Naive B cell (primary cell): Measurements from ENCODE around the gene FBXW11. TPM values are rescaled to one million over a fixed set of nuclear protein-coding genes. Genes with fewer than 3 reads are reported as not detected.

Source experiments
- ATAC-seq, 2 donors: fragments of 150-1000 bp; cut with Tn5 transposase; 2 replicates each; pipeline ENCODE4 v1.10.0; 2021; ENCODE audit warnings: low read depth in 2 of 2, mild to moderate bottlenecking in 2 of 2, moderate library complexity in 2 of 2
- DNase-seq: peaks from one replicate; pipeline ENCODE4 v3.0.0; 2022
- H3K27ac Mint-ChIP-seq, 6 donors: one replicate each; pipeline ENCODE4 v1.8.0; 2020 to 2022; ENCODE audit warnings: mild to moderate bottlenecking in 6 of 6, mixed read lengths in 6 of 6, moderate library complexity in 5 of 6, inconsistent platforms in 2 of 6
- H3K27me3 Mint-ChIP-seq, 3 donors: one replicate each; pipeline ENCODE4 v1.8.0; 2021 to 2022; ENCODE audit warnings: mixed read lengths in 3 of 3, mild to moderate bottlenecking in 1 of 3
- H3K36me3 Mint-ChIP-seq, 2 donors: one replicate each; pipeline ENCODE4 v1.8.0; 2020 to 2022; ENCODE audit warnings: mixed read lengths in 2 of 2, inconsistent platforms in 1 of 2, mild to moderate bottlenecking in 1 of 2
- H3K4me1 Mint-ChIP-seq, 3 donors: one replicate each; pipeline ENCODE4 v1.8.0; 2020 to 2022; ENCODE audit warnings: mixed read lengths in 3 of 3, inconsistent platforms in 1 of 3, mild to moderate bottlenecking in 1 of 3, moderate library complexity in 1 of 3
- H3K4me3 Mint-ChIP-seq, 8 donors: one replicate each; pipeline ENCODE4 v1.8.0; 2020 to 2022; ENCODE audit warnings: mild to moderate bottlenecking in 8 of 8, mixed read lengths in 8 of 8, moderate library complexity in 8 of 8, inconsistent platforms in 2 of 8
- H3K9me3 Mint-ChIP-seq, 7 donors: one replicate each; pipeline ENCODE4 v1.8.0; 2020 to 2022; ENCODE audit warnings: mixed read lengths in 7 of 7, mild to moderate bottlenecking in 5 of 7, inconsistent platforms in 2 of 7, moderate library complexity in 1 of 7
- polyA plus RNA-seq, 6 donors: library from polyadenylated mRNA; unstranded; fragments of 300-500 nt; fragmentation: Illumina TruSeq; gene quantifications; one replicate each; pipeline ENCODE4 v1.2.3, GENCODE V29; 2021; ENCODE audit warnings: low read depth in 6 of 6

Gene FBXW11
- polyA plus RNA-seq, 6 donors from 2014 or later = 35.9 to 48.0 (median 41.5) TPM

DNA sequence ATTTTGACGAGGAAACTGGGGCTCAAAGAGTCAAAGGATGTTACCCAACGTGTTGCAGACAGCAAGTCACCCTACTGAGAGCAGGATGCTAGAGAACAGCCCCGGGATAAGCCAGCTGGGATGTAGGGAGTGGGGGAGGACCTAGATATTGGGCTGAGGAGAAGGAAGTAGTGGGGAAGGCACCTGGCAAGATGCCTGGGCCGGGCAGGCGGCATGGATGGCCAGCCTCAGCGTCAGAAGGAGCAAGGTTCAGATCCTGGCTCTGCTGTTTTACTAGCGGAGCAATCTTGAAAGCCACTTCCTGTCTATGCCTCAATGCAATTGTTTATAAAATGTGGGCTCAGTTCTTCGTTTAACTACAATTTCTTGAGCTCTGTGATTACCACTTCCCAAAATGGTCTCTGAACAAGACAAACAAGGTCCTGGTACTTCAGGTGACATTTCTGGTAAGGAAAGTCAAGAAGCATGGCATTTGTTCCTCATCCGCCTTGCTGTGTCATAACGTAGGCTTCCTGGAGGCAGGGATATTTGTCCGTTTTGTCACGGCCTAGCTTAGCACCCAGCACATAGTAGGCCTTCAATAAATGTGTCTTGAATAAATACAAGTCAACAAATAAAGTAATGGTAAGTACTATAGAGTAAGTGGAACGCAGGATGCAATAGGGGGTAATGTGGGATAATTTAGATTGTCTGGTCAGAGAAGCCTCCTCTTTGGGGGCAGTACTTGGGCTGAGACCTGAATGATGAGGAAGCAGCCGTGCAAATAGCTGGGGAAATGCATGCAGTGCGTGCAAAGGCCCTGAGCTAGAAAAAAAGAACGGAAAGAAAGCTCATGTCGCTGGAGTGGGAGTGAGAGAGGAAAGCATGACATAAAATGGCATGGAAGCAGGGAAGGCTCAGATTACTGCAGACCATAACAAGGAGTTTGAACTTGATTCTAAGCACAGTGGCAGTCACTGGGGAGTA lies 150.4 kb downstream of the FBXW11 start:
- ATAC-seq (no peak), DNase-seq (no peak)
- Mint-ChIP-seq H3K4me3 (peak overlapping the region in 2 of 8 donors; percentile 25 to 63), H3K27me3 (no peaks in the 10 kb centered on the region), H3K9me3 (peaks cover 0 to 7% (median 0%) of the 10 kb centered on the region in 7 donors), H3K36me3 (peaks cover 31 to 39% of the 10 kb centered on the region in 2 donors), H3K27ac (peak overlapping the region; percentile 1 to 96 (median 62)), H3K4me1 (peaks cover 22 to 28% (median 24%) of the 10 kb centered on the region in 3 donors)

- Mint-ChIP-seq H3K36me3 (peaks cover 25 to 36% of the 10 kb centered on the region in 2 donors), H3K4me3 (peak overlapping the region in 1 of 8 donors; percentile 63), H3K27me3 (no peaks in the 10 kb centered on the region), H3K27ac (peak overlapping the region in 4 of 6 donors; percentile 53 to 96 (median 82)), H3K4me1 (peaks cover 22 to 28% (median 24%) of the 10 kb centered on the region in 3 donors), H3K9me3 (peaks cover 0 to 7% (median 0%) of the 10 kb centered on the region in 7 donors)
- ATAC-seq (no peak), DNase-seq (no peak)
Observed at GRCh38 chr5:171855265-171855664, 151.2 kb downstream of the FBXW11 start.

- Mint-ChIP-seq H3K27me3 (no peaks in the 10 kb centered on the region), H3K4me1 (peaks cover 16 to 22% (median 21%) of the 10 kb centered on the region in 3 donors), H3K36me3 (peaks cover 18 to 27% of the 10 kb centered on the region in 2 donors), H3K9me3 (peaks cover 0 to 4% (median 0%) of the 10 kb centered on the region in 7 donors), H3K4me3 (no peak overlapping the region), H3K27ac (no peak overlapping the region)
- ATAC-seq (no peak), DNase-seq (no peak)
Observed at GRCh38 chr5:171852255-171852681, 154.2 kb downstream of the FBXW11 start.

DNA sequence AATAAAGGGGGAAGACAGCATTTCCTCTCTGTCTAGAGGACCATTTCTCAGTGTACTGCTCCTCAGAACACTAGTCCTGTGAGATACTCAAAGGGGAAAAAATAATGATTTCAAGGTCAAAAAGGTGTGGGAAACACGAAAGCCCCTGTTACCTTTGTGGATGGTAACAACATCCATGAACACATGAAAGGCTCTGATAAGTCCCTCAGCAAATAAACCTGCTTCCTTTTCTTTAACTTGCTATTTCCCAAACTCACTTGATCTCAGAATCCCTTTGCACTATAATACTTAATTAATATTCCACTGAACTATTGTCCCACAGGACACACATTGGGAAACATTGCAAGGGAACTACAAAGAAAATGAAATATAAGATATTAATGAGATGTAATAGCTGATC lies 155.2 kb downstream of the FBXW11 start:
- no peak for ATAC-seq
- no peak for DNase-seq
- Mint-ChIP-seq H3K27ac (peak overlapping the region in 1 of 6 donors; percentile 37), H3K4me3 (no peak overlapping the region), H3K27me3 (no peaks in the 10 kb centered on the region), H3K4me1 (peaks cover 13 to 18% (median 16%) of the 10 kb centered on the region in 3 donors), H3K36me3 (peaks cover 15 to 25% of the 10 kb centered on the region in 2 donors), H3K9me3 (peaks cover 0 to 4% (median 0%) of the 10 kb centered on the region in 7 donors)

- peaks cover 5 to 9% (median 8%) of the 10 kb centered on the region in 3 donors for H3K4me1 Mint-ChIP-seq
- no peak overlapping the region for H3K4me3 Mint-ChIP-seq
- no peak for ATAC-seq
- no peak overlapping the region for H3K27ac Mint-ChIP-seq
- H3K27me3 Mint-ChIP-seq = no peaks in the 10 kb centered on the region
- H3K36me3 Mint-ChIP-seq = peaks cover 15 to 22% of the 10 kb centered on the region in 2 donors
- no peak for DNase-seq
- H3K9me3 Mint-ChIP-seq = peaks cover 0 to 4% (median 0%) of the 10 kb centered on the region in 7 donors
Observed at GRCh38 chr5:171850324-171850947, 156.0 kb downstream of the FBXW11 start.

GRCh38 chr5:171849585-171850323 lies 156.7 kb downstream of the FBXW11 start:
- Mint-ChIP-seq H3K4me1 (peaks cover 0 to 5% (median 4%) of the 10 kb centered on the region in 3 donors), H3K4me3 (no peak overlapping the region), H3K9me3 (peaks cover 0 to 4% (median 0%) of the 10 kb centered on the region in 7 donors), H3K27me3 (no peaks in the 10 kb centered on the region), H3K36me3 (peaks cover 15 to 22% of the 10 kb centered on the region in 2 donors), H3K27ac (peak overlapping the region in 2 of 6 donors; percentile 5 to 49)
- DNase-seq = no peak
- ATAC-seq = no peak

DNA sequence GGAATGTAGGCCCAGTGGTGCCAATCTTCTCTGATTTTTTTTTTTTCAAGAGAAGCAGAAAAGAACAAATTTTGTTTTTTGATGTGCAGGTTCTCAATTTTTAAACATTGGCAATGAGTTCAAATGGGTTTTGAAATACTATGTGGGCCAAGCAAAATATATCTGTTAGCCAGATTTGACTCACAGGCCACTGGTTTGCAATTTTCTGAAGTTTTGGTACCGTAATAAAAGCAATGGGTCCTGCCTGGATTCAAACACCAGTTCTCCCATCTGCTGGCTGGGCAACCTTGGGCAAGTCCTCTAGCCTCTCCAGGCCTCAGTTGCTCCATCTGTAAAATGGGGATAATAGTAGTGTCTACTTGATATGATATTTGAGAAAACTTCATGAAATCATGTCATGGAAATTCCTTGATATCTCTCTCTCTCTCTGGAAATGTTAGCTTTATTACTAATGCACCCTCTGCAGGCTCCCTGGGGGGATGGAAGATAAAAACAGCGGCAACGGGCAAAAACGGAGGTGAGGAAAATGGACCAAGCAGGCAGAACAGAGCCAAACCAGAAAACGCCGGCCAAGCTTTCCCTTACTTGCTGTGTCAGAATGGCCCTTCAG lies 157.4 kb downstream of the FBXW11 start:
- H3K27ac Mint-ChIP-seq = peak overlapping the region in 1 of 6 donors; percentile 49
- H3K27me3 Mint-ChIP-seq = no peaks in the 10 kb centered on the region
- no peak for ATAC-seq

DNA sequence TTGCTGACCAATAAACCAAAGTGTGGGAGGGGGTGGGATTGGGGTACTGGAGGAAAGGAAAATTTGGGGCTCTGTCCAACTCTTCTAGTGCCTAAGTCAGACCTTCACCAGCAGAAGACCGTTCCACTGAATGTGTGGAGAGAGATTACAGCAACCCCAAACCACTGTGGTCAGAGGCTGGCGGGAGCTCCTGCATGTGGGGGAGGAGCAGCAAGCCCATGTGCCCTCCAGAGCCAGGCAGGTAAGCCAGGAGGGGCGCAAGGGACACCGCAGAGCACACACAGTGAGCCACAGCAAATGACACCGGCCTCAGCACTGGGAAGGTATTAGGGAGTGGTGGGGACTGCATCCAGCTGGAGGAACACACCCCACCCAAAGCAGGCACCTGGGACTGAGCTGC lies 158.0 kb downstream of the FBXW11 start:
- DNase-seq (no peak), ATAC-seq (no peak)

More for the DNA sequence above, 157.4 kb downstream of the FBXW11 start:
- Mint-ChIP-seq H3K4me1 (peaks cover 0 to under 1% (median 0%) of the 10 kb centered on the region in 3 donors), H3K9me3 (peaks cover 0 to under 1% (median 0%) of the 10 kb centered on the region in 7 donors), H3K4me3 (no peak overlapping the region), H3K36me3 (peaks cover 9 to 16% of the 10 kb centered on the region in 2 donors)
- no peak for DNase-seq

DNA sequence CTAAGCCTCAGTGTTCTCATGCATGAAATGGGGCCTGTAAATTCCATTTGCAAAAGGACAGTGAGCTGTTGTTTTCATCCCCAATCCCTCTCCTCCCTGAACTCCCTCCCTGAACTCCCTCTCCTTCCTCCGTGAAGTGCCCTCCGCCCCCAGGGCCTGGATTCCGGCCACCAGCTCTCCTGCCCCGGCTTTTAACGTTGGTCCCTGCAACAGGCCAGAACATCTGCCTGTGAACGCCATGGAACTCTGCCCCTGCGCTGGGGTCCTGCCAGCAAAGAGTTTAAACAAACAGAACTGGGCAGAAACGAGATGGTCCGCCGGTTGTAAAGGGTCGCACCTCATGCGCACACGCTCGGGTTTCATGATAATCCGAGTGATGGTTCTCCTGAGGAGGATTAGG lies 158.4 kb downstream of the FBXW11 start:
- Mint-ChIP-seq H3K27me3 (no peaks in the 10 kb centered on the region), H3K4me1 (no peaks in the 10 kb centered on the region), H3K36me3 (peaks cover 7 to 16% of the 10 kb centered on the region in 2 donors), H3K4me3 (no peak overlapping the region), H3K27ac (peak overlapping the region in 1 of 6 donors; percentile 52), H3K9me3 (no peaks in the 10 kb centered on the region)
- DNase-seq (no peak), ATAC-seq (no peak)

More for the DNA sequence above, 158.0 kb downstream of the FBXW11 start:
- Mint-ChIP-seq H3K27ac (peak overlapping the region in 1 of 6 donors; percentile 57), H3K4me3 (peak overlapping the region in 1 of 8 donors; percentile 56), H3K27me3 (no peaks in the 10 kb centered on the region), H3K9me3 (no peaks in the 10 kb centered on the region), H3K36me3 (peaks cover 7 to 16% of the 10 kb centered on the region in 2 donors), H3K4me1 (no peaks in the 10 kb centered on the region)

DNA sequence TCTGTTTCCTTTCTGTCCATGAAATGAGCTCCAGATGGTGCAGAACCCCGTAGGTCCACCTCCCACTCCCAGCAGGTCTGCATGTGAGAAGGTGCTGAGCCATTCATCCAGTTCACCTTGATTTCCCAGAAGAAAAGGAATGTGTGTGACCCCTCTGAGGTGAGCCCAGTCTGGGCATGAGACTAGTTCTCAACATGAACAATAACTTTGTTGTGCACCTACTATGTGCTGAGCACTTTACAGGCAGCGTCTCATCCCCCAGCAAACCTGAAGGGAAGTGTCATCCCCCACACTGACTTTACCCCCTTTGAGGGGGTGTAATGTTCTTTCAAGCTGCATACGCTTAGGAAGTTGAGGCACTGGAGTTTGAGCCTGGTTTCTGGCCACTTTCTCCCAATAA lies 159.4 kb downstream of the FBXW11 start:
- no peak overlapping the region for H3K4me3 Mint-ChIP-seq
- H3K4me1 Mint-ChIP-seq = peaks cover 0 to 3% (median 0%) of the 10 kb centered on the region in 3 donors
- no peak overlapping the region for H3K27ac Mint-ChIP-seq
- ATAC-seq = no peak
- H3K36me3 Mint-ChIP-seq = peaks cover 9 to 16% of the 10 kb centered on the region in 2 donors
- no peaks in the 10 kb centered on the region for H3K9me3 Mint-ChIP-seq
- no peak for DNase-seq
- H3K27me3 Mint-ChIP-seq = no peaks in the 10 kb centered on the region

GRCh38 chr5:171846323-171846722 lies 160.1 kb downstream of the FBXW11 start:
- no peak for ATAC-seq
- H3K36me3 Mint-ChIP-seq = peaks cover 12 to 16% of the 10 kb centered on the region in 2 donors

DNA sequence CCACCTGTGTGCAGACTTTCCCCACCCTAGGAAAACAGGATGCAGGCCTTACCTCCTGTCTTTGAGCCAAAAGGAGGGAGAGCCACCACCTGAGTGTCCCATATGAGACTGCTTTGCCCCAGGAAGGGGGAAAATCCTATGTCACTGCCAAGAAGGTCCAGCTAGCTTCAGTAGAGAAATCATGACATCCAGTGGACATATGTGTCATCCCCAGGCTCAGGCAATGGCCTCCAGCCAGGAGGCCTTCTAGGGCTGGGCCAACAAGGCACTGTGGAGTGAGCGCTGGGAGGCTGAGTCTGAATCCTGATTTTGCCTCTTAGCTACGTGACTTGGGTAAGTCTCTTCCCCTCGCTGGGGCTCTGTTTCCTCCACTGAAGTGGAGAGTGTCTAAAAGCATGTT lies 160.6 kb downstream of the FBXW11 start:
- peaks cover 0 to 3% (median 0%) of the 10 kb centered on the region in 3 donors for H3K4me1 Mint-ChIP-seq
- H3K9me3 Mint-ChIP-seq = peaks cover 0 to under 1% (median 0%) of the 10 kb centered on the region in 7 donors
- ATAC-seq (no peak), DNase-seq (no peak)
- H3K4me3 Mint-ChIP-seq = no peak overlapping the region
- H3K27ac Mint-ChIP-seq = peak overlapping the region in 1 of 6 donors; percentile 73
- no peaks in the 10 kb centered on the region for H3K27me3 Mint-ChIP-seq
- H3K36me3 Mint-ChIP-seq = peaks cover 16 to 19% of the 10 kb centered on the region in 2 donors

More at GRCh38 chr5:171846323-171846722, 160.1 kb downstream of the FBXW11 start:
- Mint-ChIP-seq H3K4me1 (peaks cover 0 to 3% (median 0%) of the 10 kb centered on the region in 3 donors), H3K27ac (no peak overlapping the region), H3K27me3 (no peaks in the 10 kb centered on the region), H3K9me3 (no peaks in the 10 kb centered on the region), H3K4me3 (no peak overlapping the region)
- no peak for DNase-seq
